ENCODE data around the gene FBXO27.
"Not testable (repeated sequence)": the region's sequence is repeated elsewhere in the genome, so short reads cannot be mapped to it uniquely, and the experiment has no call there.

Gene FBXO27

DNA sequence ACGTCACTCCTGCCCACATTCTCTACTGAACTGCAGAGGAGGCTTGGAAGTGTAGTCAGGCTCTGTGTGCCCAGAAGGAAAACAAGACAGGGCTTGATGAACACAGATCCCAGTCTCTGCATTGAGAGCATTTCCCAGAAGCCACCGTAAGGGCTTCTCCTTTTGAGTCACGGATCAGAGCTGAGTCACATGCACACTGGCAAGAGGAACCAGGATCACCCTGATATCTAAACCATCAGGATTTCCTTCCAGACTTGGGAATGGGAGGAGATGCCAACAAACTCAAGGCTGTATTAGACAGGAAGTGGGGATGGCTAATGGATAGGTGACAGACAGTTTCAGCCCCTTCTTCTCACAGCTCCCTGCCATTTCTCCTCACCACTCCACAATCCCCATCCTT is 39.1 kb downstream of the FBXO27 start:
- TF ChIP-seq, protein P1, sequence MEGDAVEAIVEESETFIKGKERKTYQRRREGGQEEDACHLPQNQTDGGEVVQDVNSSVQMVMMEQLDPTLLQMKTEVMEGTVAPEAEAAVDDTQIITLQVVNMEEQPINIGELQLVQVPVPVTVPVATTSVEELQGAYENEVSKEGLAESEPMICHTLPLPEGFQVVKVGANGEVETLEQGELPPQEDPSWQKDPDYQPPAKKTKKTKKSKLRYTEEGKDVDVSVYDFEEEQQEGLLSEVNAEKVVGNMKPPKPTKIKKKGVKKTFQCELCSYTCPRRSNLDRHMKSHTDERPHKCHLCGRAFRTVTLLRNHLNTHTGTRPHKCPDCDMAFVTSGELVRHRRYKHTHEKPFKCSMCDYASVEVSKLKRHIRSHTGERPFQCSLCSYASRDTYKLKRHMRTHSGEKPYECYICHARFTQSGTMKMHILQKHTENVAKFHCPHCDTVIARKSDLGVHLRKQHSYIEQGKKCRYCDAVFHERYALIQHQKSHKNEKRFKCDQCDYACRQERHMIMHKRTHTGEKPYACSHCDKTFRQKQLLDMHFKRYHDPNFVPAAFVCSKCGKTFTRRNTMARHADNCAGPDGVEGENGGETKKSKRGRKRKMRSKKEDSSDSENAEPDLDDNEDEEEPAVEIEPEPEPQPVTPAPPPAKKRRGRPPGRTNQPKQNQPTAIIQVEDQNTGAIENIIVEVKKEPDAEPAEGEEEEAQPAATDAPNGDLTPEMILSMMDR (IDR thresholded peaks at IDR 0.05; ENCODE audit: borderline replicate concordance, control extremely low read depth, extremely low read depth, insufficient read depth, missing control alignments) = no peak
- no peak for DNase-seq (ENCODE audit: low spot score)
- in situ Hi-C loops (cut with MboI; ENCODE audit: low sequenced_read_pairs, unreplicated experiment) = no loop called here

DNA sequence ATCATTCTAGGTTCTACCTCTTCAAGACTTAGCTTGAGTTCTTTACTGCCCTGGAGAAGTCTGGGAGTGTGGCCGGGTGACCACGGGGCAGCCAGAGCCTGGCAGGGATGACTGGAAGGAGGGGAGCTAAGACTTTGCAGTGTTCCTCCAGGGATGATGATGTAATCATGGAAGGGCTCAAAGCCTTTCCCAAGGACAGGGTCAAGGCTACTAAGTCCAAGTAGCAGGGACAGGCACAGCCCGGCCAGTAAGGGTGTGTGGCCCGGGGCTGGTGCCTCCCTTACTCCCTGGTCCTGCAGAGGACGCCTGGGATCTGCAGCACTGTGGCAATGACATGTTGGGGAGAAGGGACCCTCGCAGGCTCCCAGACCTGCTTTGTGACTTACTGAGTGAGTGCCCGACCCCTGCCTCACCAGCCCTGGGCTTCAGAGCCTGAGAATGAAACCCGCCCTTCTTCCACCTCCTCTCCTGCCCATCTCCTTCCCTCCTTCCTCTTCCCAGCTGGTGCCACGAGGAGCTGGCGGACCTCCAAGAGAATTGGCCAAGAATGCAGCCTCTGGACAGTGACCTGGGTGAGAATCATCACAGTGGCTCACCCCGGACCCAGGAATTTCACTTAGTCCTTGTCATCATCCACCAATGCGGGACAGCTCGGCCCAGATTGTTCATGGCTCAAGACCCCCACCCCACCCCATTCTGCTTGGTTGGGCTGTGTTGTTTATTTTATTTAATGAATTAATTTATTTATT is 41.2 kb downstream of the FBXO27 start:
- in situ Hi-C loops (cut with MboI; ENCODE audit: low sequenced_read_pairs, unreplicated experiment) = no loop called here
- DNase-seq (ENCODE audit: low spot score) = no peak
- TF ChIP-seq, protein P1 (IDR thresholded peaks at IDR 0.05; ENCODE audit: borderline replicate concordance, control extremely low read depth, extremely low read depth, insufficient read depth, missing control alignments) = no peak

DNA sequence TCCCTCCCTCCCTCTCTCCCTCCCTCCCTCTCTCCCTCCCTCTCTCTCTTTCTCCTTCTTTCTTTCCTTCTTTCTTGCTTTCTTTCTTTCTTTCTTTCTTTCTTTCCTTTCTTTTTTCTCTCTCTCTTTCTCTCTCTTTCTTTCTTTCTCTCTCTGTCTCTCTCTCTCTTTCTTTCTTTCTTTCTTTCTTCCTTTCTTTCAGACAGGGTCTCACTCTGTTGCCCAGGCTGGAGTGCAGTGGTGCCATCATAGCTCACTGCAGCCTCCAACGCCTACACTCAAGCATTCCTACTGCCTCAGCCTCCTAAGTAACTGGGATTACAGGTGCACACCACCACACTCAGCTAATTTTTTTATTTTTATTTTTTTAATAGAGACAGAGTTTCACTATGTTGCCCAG is 42.7 kb downstream of the FBXO27 start:
- in situ Hi-C loops (cut with MboI; ENCODE audit: low sequenced_read_pairs, unreplicated experiment); DNase-seq (ENCODE audit: low spot score): not testable (repeated sequence)

DNA sequence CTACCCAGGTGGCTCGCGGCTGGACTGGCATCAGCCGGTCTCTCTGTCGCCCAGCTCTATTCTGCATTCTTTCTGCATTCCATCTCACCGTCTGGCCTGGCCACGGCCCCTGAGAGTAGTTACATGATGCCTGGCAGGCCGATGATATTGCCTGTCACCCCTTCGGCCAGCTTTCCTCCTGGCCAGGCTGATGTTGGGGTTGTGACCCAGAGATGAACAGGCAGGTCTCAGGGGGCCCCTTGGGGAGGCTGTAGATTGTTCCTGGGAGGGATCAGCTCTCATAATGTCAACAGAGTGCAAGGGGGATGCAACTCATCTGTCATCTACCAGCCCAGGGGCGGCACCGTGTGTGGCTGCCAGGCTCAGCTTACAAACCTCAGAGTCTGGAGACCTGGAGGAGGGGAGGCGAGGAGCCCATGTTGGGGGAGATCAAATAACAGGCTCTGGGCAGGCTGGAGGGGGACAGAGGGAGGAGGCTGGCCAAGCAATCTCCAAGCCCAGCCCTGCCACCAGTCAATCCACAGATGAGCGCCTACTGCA is 43.2 kb downstream of the FBXO27 start:
- in situ Hi-C loops (cut with MboI; ENCODE audit: low sequenced_read_pairs, unreplicated experiment) = no loop called here
- DNase-seq (ENCODE audit: low spot score) = no peak
- TF ChIP-seq, protein P1 (IDR thresholded peaks at IDR 0.05; ENCODE audit: borderline replicate concordance, control extremely low read depth, extremely low read depth, insufficient read depth, missing control alignments) = no peak

DNA sequence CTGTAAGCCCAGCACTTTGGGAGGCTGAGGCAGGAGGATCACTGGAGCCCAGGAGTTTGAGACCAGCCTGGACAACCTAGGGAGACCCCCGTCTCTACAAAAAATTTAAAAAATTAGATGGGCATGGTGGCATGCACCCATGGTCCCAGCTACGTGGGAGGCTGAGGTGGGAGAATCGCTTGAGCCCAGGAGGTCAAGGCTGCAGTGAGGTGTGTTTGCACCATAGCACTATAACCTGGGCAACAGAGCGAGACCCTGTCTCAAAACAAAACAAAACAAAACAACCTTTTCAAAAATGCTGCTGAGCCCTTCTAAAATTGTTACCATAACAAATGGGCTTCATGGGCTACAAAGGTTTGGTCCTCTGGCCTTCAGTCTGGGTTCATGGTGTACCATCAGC is 43.7 kb downstream of the FBXO27 start:
- DNase-seq (ENCODE audit: low spot score); in situ Hi-C loops (cut with MboI; ENCODE audit: low sequenced_read_pairs, unreplicated experiment): not testable (repeated sequence)

DNA sequence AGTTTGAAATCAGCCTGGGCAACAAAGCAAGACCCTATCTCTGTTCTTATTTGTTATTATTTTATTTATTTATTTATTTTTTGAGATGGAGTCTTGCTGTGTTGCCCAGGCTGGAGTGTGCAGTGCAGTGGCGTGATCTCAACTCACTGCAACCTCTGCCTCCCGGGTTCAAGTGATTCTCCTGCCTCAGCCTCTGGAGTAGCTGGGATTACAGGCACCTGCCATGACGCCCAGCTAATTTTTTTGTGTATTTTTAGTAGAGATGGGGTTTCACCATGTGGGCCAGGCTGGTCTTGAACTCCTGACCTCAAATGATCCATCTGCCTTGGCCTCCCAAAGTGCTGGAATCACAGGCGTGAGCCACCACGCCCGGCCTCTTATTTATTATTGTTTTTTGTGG is 44.6 kb downstream of the FBXO27 start:
- in situ Hi-C loops (cut with MboI; ENCODE audit: low sequenced_read_pairs, unreplicated experiment); DNase-seq (ENCODE audit: low spot score): not testable (repeated sequence)

DNA sequence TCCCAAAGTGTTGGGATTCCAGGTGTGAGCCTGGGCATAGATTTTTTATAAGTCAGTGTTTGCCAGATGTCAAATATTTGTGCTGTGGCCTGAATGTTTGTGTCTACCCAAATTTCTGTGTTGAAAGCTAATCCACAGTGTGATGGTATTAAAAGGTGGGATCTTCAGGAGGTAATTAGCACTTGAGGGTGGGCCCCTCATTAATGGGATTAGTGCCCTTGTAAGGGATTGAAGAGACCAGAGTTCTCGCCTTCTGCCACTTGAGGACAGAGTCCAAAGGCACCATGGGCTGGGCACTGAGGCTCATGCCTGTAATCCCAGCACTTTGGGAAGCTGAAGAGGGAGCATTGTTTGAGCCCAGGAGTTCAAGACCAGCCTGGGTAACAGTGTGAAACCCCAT is 47.1 kb downstream of the FBXO27 start:
- in situ Hi-C loops (cut with MboI; ENCODE audit: low sequenced_read_pairs, unreplicated experiment) = no loop called here
- TF ChIP-seq, protein P1 (IDR thresholded peaks at IDR 0.05; ENCODE audit: borderline replicate concordance, control extremely low read depth, extremely low read depth, insufficient read depth, missing control alignments) = no peak
- DNase-seq (ENCODE audit: low spot score) = no peak

DNA sequence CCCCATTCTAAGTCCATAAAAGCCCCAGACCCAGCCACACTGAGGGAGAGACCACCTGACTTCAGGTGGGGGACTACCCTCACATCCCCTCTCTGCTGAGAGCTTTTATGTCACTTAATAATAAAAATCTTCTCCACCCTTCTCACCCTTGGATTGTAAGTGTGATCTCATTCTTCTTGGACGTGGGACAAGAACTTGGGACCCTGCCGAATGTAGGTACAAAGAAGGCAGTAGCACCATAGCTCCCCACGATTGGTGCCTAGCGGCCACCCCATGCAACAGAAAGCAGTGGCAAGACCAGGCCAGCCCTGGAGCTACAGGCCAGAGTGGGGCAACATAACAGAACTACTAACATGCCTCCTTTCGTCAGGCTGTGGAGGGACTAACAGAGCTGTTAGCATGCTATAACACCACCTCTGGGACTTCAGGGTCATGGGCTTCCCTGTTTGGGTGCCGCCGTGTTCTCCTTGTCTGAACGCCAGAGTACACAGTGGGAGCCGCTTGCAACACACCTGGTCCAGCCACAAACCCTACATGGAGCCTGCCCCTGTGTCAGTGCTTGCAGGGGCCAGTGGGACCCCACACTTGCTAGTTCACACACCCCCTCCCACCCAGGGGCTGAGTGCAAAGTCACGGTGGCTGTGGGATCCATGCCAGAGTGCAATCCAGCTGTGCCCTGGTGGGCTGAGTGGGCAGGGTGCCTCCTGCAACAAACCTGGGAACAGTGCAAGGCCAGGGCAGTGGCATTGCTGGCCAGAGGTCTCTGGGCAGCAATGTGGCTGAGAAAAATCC is 51.6 kb downstream of the FBXO27 start:
- in situ Hi-C loops (cut with MboI; ENCODE audit: low sequenced_read_pairs, unreplicated experiment) = no loop called here
- TF ChIP-seq, protein P1 (IDR thresholded peaks at IDR 0.05; ENCODE audit: borderline replicate concordance, control extremely low read depth, extremely low read depth, insufficient read depth, missing control alignments) = no peak

More for the DNA sequence above, 51.6 kb downstream of the FBXO27 start:
- DNase-seq (ENCODE audit: low spot score) = no peak
